Lung (tissue), 12 donors: ENCODE measurements around the gene SMAD5. TPM values are rescaled to one million over a fixed set of nuclear protein-coding genes. Genes with fewer than 3 reads are reported as not detected.

Experiments
- ATAC-seq: fragments of 200-7000 bp; cut with Tn5 transposase; one replicate; pipeline ENCODE4 v1.9.1; 2020; ENCODE audit warnings: moderate number of reproducible peaks; ENCODE audit not compliant: insufficient read depth, low FRiP score
- DNase-seq, 3 donors: peaks; one replicate each; pipeline ENCODE4 v3.0.0-alpha.2; 2013 to 2017
- H3K27ac ChIP-seq, 2 donors: one replicate each; pipeline ENCODE4 v1.5.1; 2013; ENCODE audit warnings: mild to moderate bottlenecking in 2 of 2, moderate library complexity in 2 of 2, control low read depth in 1 of 2, inconsistent platforms in 1 of 2, low read depth in 1 of 2, low read length in 1 of 2
- H3K27me3 ChIP-seq, 3 donors: one replicate each; pipeline ENCODE4 v1.5.1; 2013; ENCODE audit warnings: low read length in 2 of 3; ENCODE audit not compliant: control insufficient read depth in 3 of 3, insufficient read depth in 3 of 3
- H3K36me3 ChIP-seq, 4 donors: one replicate each; pipeline ENCODE4 v1.5.1; 2013; ENCODE audit warnings: low read length in 4 of 4, mild to moderate bottlenecking in 1 of 4, moderate library complexity in 1 of 4; ENCODE audit not compliant: control insufficient read depth in 4 of 4, insufficient read depth in 4 of 4
- H3K4me1 ChIP-seq, 5 donors: one replicate each; pipeline ENCODE4 v1.5.1; 2013; ENCODE audit warnings: low read length in 5 of 5, mild to moderate bottlenecking in 2 of 5, moderate library complexity in 1 of 5; ENCODE audit not compliant: control insufficient read depth in 5 of 5, insufficient read depth in 5 of 5
- H3K4me3 ChIP-seq: one replicate; pipeline ENCODE4 v1.5.1; 2013; ENCODE audit warnings: mild to moderate bottlenecking, control low read depth, moderate library complexity
- H3K9ac ChIP-seq, 2 donors: one replicate each; pipeline ENCODE4 v1.5.1; 2013; ENCODE audit warnings: low read length in 2 of 2, control low read depth in 1 of 2; ENCODE audit not compliant: insufficient read depth in 1 of 2
- H3K9me3 ChIP-seq, 4 donors: one replicate each; pipeline ENCODE4 v1.5.1; 2013; ENCODE audit warnings: low read length in 3 of 4, mild to moderate bottlenecking in 1 of 4, moderate library complexity in 1 of 4; ENCODE audit not compliant: control insufficient read depth in 4 of 4, insufficient read depth in 3 of 4
- WGBS, 2 donors: extraction: QIAGEN DNeasy Blood & Tissue Kit; methylation state at CpG; one replicate each; pipeline ENCODE4 v1.1.7; 2013; 5-methylcytosine and 5-hydroxymethylcytosine counted together
- polyA plus RNA-seq, 2 donors: library from polyadenylated mRNA; stranded (reverse); fragments of 200-250 nt; gene quantifications; one replicate each; pipeline ENCODE4 v1.2.1, GENCODE V29; 2013
- total RNA-seq, 2 donors: library from RNA; depleted of rRNA in 1 of 2; stranded (reverse); fragments of >200 nt in 1 of 2; gene quantifications; one replicate each; pipeline ENCODE4 v1.2.1, GENCODE V29; 2014 to 2021
- TF ChIP-seq, protein P1 (sequence below): IDR thresholded peaks from 2 replicates; pipeline ENCODE4 v1.5.1; 2012; ENCODE audit warnings: mild to moderate bottlenecking; ENCODE audit errors: control extremely low read depth, extremely low read depth
- donor health status: control.
- donor health status: control.
- donor health status: Bipolar disorder and iron deficiency.
- donor health status: healthy.
- donor health status: DM: yes; HTN: yes; CAD: no.

The SMAD5 gene
- total and polyA plus RNA-seq, 4 donors: 8.8 to 67.0 (median 26.6) TPM

DNA sequence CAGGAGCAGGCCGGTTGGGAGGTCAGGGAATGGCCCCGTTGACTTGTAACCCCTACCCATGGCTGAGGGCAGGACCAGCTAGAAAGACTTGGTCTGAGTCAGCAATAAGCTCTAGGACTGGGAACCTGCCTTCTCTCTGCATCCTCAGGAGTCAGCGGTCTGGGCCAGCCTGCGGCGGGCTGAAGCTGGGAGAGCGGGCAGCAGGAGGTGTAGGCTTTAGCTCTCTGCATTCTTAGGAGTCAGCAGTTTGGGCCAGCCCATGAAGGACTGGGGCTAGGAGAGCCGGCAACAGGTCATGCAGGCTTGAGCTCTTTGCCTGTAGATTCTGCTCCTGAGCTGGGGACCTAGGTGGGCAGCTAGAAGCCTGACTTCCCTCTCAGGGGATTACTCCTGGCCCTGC, 66.8 kb downstream of the SMAD5 start:
- peaks cover 0 to 3% (median 0%) of the 10 kb centered on the region in 4 donors for H3K9me3 ChIP-seq
- peaks cover 0 to 8% (median 2%) of the 10 kb centered on the region in 5 donors for H3K4me1 ChIP-seq
- H3K4me3 ChIP-seq: no peak overlapping the region
- TF ChIP-seq, protein P1, sequence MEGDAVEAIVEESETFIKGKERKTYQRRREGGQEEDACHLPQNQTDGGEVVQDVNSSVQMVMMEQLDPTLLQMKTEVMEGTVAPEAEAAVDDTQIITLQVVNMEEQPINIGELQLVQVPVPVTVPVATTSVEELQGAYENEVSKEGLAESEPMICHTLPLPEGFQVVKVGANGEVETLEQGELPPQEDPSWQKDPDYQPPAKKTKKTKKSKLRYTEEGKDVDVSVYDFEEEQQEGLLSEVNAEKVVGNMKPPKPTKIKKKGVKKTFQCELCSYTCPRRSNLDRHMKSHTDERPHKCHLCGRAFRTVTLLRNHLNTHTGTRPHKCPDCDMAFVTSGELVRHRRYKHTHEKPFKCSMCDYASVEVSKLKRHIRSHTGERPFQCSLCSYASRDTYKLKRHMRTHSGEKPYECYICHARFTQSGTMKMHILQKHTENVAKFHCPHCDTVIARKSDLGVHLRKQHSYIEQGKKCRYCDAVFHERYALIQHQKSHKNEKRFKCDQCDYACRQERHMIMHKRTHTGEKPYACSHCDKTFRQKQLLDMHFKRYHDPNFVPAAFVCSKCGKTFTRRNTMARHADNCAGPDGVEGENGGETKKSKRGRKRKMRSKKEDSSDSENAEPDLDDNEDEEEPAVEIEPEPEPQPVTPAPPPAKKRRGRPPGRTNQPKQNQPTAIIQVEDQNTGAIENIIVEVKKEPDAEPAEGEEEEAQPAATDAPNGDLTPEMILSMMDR: no peak
- no peaks in the 10 kb centered on the region for H3K36me3 ChIP-seq
- ATAC-seq: no peak
- H3K27ac ChIP-seq: no peak overlapping the region
- WGBS, 2 donors: 92 to 97% methylated on average over 7 of the region's 7 CpGs
- H3K27me3 ChIP-seq: peaks cover 0 to 6% (median 4%) of the 10 kb centered on the region in 3 donors
- DNase-seq: no peak
- H3K9ac ChIP-seq: no peak overlapping the region

DNA sequence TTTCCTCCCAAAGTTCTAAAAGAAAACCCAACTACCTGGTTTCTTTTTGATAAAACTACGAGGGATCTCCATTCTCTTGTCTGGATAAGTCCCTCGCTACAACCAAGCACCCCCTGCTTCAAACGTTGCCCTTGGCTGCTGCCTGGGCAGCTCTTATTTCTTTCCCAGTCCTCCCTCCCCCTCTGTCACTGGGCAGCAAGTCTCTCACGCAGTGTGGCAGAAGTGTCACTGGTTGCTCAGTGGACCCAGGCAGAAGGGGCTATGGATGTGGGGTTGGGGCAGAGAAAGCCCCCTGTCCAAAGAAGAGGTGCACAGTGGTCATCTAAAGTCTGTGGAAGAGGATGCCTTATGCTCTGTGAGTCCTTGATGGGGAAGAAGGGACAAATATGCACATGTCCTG, 67.5 kb downstream of the SMAD5 start:
- no peak for DNase-seq
- no peak for ATAC-seq
- no peak overlapping the region for H3K27ac ChIP-seq
- H3K36me3 ChIP-seq: no peaks in the 10 kb centered on the region
- peaks cover 0 to 5% (median 0%) of the 10 kb centered on the region in 4 donors for H3K9me3 ChIP-seq
- no peak overlapping the region for H3K4me3 ChIP-seq
- peaks cover 0 to 6% (median 0%) of the 10 kb centered on the region in 3 donors for H3K27me3 ChIP-seq
- H3K9ac ChIP-seq: no peak overlapping the region
- peaks cover 0 to 8% (median 2%) of the 10 kb centered on the region in 5 donors for H3K4me1 ChIP-seq
- 69% methylated on average over 4 of the region's 4 CpGs for WGBS, 2 donors
- TF ChIP-seq, protein P1: no peak

DNA sequence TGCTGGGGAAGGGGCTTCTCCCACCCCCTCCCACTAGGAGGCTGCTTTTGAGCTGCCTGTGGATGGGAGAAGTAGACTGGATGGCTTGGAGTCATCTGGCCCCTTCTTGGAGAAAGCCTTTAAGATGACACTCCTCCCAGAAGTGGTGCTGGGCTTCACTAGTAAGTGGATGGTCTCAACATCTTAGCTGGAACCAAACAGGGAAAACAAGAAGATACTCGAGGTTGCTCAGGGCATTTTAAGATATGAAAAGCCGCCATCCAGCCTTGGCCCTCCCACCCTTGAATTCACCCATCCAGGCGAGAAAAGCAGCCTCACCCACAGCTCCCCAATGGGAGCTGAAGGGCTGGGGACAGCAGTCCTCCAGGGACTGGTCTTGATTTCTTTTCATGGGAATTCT, 68.1 kb downstream of the SMAD5 start:
- TF ChIP-seq, protein P1: no peak
- no peak for DNase-seq
- peaks cover 0 to 6% (median 0%) of the 10 kb centered on the region in 3 donors for H3K27me3 ChIP-seq

DNA sequence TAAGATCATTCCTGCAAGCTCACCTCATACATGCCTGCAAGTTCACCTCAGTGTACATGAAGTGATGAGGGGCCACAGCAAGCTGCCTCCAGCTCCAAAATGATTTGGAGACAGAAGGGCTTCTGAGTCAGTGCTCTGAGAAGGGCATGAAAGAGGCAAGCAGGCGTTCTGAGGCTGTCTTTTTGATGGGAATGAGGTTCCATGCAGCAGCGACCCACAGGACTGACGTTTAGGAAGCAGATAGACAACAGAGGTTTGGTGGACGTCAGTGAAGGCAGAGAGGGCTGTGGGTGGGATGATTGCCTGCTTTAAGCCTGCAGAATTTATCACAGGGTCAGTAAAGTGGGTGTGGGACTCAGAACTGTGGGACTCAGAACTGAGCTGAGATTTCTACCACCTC, 69.2 kb downstream of the SMAD5 start:
- ATAC-seq (no peak), DNase-seq (no peak)
- Histone ChIP-seq H3K4me3 (no peak overlapping the region), H3K27me3 (peaks cover 0 to 6% (median 0%) of the 10 kb centered on the region in 3 donors), H3K9me3 (peaks cover 0 to 11% (median 0%) of the 10 kb centered on the region in 4 donors), H3K36me3 (no peaks in the 10 kb centered on the region), H3K27ac (no peak overlapping the region), H3K9ac (no peak overlapping the region), H3K4me1 (no peaks in the 10 kb centered on the region)
- 58 to 71% methylated on average over 4 of the region's 4 CpGs for WGBS, 2 donors
- TF ChIP-seq, protein P1: no peak

More for the DNA sequence above, 68.1 kb downstream of the SMAD5 start:
- H3K9ac ChIP-seq: no peak overlapping the region
- H3K4me3 ChIP-seq: no peak overlapping the region
- peaks cover 0 to 10% (median 0%) of the 10 kb centered on the region in 4 donors for H3K9me3 ChIP-seq
- no peak for ATAC-seq
- no peaks in the 10 kb centered on the region for H3K36me3 ChIP-seq
- 71 to 82% methylated on average over 3 of the region's 3 CpGs for WGBS, 2 donors
- no peak overlapping the region for H3K27ac ChIP-seq
- H3K4me1 ChIP-seq: peaks cover 0 to 8% (median 2%) of the 10 kb centered on the region in 5 donors
